Measurements from ENCODE around the gene MTG1. TPM values are rescaled to one million over a fixed set of nuclear protein-coding genes. Genes with fewer than 3 reads are reported as not detected.

The MTG1 gene
- total RNA-seq, 4 donors from 2014 or later = 24.6 to 32.8 (median 27.1) TPM

- WGBS, 2 donors = 53% methylated on average over 2 of the region's 9 CpGs; no CpG with 5 or more reads in 1 of the 2 donors
- Histone ChIP-seq H3K4me3 (no peak overlapping the region), H3K4me1 (peaks cover 0 to 7% (median 0%) of the 10 kb centered on the region in 3 donors)
Observed at GRCh38 chr10:133349577-133350011, 44.4 kb upstream of the MTG1 start.

GRCh38 chr10:133350283-133350949 lies 43.5 kb upstream of the MTG1 start:
- intact Hi-C loops (cut with DNase I) = no loop called here
- Histone ChIP-seq H3K9me3 (no peaks in the 10 kb centered on the region), H3K27me3 (peaks cover 0 to 61% (median 0%) of the 10 kb centered on the region in 4 donors), H3K4me3 (no peak overlapping the region), H3K27ac (no peak overlapping the region), H3K36me3 (no peaks in the 10 kb centered on the region), H3K4me1 (peaks cover 0 to 7% (median 0%) of the 10 kb centered on the region in 3 donors)
- 90% methylated on average over 5 of the region's 12 CpGs; no CpG with 5 or more reads in 1 of the 2 donors for WGBS, 2 donors
- TF ChIP-seq POLR2A (IDR thresholded peaks at IDR 0.05) (no peak), CTCF (IDR thresholded peaks at IDR 0.05) (no peak)
- no peak for DNase-seq

More at GRCh38 chr10:133349577-133350011, 44.4 kb upstream of the MTG1 start:
- DNase-seq = no peak
- TF ChIP-seq POLR2A (IDR thresholded peaks at IDR 0.05) = no peak
- TF ChIP-seq CTCF (IDR thresholded peaks at IDR 0.05) = no peak
- no peaks in the 10 kb centered on the region for H3K36me3 ChIP-seq
- no peak overlapping the region for H3K27ac ChIP-seq
- H3K9me3 ChIP-seq = no peaks in the 10 kb centered on the region
- intact Hi-C loops (cut with DNase I) = no loop called here
- peaks cover 0 to 69% (median 0%) of the 10 kb centered on the region in 4 donors for H3K27me3 ChIP-seq

- Histone ChIP-seq H3K4me1 (peaks cover 0 to 11% (median 0%) of the 10 kb centered on the region in 3 donors), H3K27me3 (peaks cover 0 to 56% (median 0%) of the 10 kb centered on the region in 4 donors)
- intact Hi-C loops (cut with DNase I) = no loop called here
Observed at GRCh38 chr10:133350950-133351329, 43.0 kb upstream of the MTG1 start.

GRCh38 chr10:133351408-133352318 lies 42.3 kb upstream of the MTG1 start:
- WGBS, 2 donors = 100% methylated on average over 1 of the region's 24 CpGs; no CpG with 5 or more reads in 1 of the 2 donors
- H3K36me3 ChIP-seq = no peaks in the 10 kb centered on the region
- H3K27me3 ChIP-seq = peaks cover 0 to 52% (median 0%) of the 10 kb centered on the region in 4 donors
- intact Hi-C loops (cut with DNase I) = no loop called here
- H3K9me3 ChIP-seq = no peaks in the 10 kb centered on the region
- peaks cover 2 to 18% (median 3%) of the 10 kb centered on the region in 3 donors for H3K4me1 ChIP-seq
- H3K4me3 ChIP-seq = no peak overlapping the region
- H3K27ac ChIP-seq = no peak overlapping the region
- DNase-seq = no peak
- TF ChIP-seq CTCF (IDR thresholded peaks at IDR 0.05) (no peak), POLR2A (IDR thresholded peaks at IDR 0.05) (no peak)

More at GRCh38 chr10:133350950-133351329, 43.0 kb upstream of the MTG1 start:
- no peaks in the 10 kb centered on the region for H3K36me3 ChIP-seq
- H3K4me3 ChIP-seq = no peak overlapping the region
- no peak for DNase-seq
- H3K9me3 ChIP-seq = no peaks in the 10 kb centered on the region
- TF ChIP-seq POLR2A (IDR thresholded peaks at IDR 0.05) (no peak), CTCF (IDR thresholded peaks at IDR 0.05) (no peak)
- H3K27ac ChIP-seq = no peak overlapping the region
- 36 to 60% methylated on average over 3 to 4 of the region's 13 CpGs for WGBS, 2 donors

Data from esophagus squamous epithelium (tissue), 5 donors.